Activated T-helper 17 cell treated with anti-CD3 and anti-CD28 coated beads, Interleukin-2, amount 50 U/mL, for 72 hours (primary cell): ENCODE results near the gene GTF3C5. TPM values are rescaled to one million over a fixed set of nuclear protein-coding genes. Genes with fewer than 3 reads are reported as not detected.
"Not testable (repeated sequence)": the region's sequence is repeated elsewhere in the genome, so short reads cannot be mapped to it uniquely, and the experiment has no call there.

Source experiments
- ATAC-seq: fragments of 150-1000 bp; cut with Tn5 transposase; replicated peaks from 2 replicates; pipeline ENCODE4 v1.10.0; 2021; ENCODE audit warnings: mild to moderate bottlenecking, moderate library complexity
- H3K27ac Mint-ChIP-seq: one replicate; pipeline ENCODE4 v1.8.0; 2022; ENCODE audit warnings: mixed read lengths
- H3K27me3 Mint-ChIP-seq: one replicate; pipeline ENCODE4 v1.8.0; 2022; ENCODE audit warnings: mixed read lengths
- H3K36me3 Mint-ChIP-seq: one replicate; pipeline ENCODE4 v1.8.0; 2022; ENCODE audit warnings: low read depth, mild to moderate bottlenecking, mixed read lengths
- H3K4me1 Mint-ChIP-seq: one replicate; pipeline ENCODE4 v1.8.0; 2022; ENCODE audit warnings: mixed read lengths
- H3K4me3 Mint-ChIP-seq: one replicate; pipeline ENCODE4 v1.8.0; 2022; ENCODE audit warnings: mild to moderate bottlenecking, mixed read lengths
- H3K9me3 Mint-ChIP-seq: one replicate; pipeline ENCODE4 v1.8.0; 2022; ENCODE audit warnings: mixed read lengths
- total RNA-seq, 2 donors: library from RNA; stranded (reverse); gene quantifications; one replicate each; pipeline ENCODE4 v1.2.3, GENCODE V29; 2022

GTF3C5 gene
- total RNA-seq, 2 donors from 2014 or later, result 83.3 to 118 TPM

DNA sequence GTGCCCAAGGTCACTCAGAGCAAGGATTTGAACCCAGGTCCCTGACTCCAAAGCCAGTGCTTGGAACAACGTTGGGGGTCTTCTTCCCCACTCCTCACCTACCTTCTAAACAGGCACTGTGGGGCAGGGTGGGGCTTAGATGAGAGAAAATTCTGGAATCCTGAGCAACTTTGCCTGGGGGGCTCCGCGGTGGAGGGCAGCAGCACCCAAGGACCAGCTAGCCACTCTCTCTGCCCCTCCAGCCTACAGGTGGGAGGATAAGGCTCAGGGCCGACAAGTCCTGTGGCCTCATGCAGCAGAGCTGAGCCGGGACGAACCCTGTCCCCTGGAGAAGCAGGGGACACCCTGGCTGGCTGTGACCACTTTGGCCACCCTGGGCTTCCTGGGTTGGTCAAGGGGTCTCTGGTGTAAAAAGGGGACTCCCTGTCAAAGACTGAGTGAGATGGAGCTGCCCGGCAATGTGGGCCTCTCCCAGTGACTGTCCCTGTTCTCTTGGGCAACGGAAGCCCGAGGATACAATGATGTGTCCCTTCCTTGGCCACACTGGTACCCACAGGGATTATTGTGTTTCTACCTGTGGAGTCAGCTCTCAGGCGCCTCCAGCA is 57.5 kb downstream of the GTF3C5 start:
- Mint-ChIP-seq H3K27me3 (no peaks in the 10 kb centered on the region), H3K36me3 (no peaks in the 10 kb centered on the region), H3K27ac (no peak overlapping the region), H3K4me1 (no peaks in the 10 kb centered on the region), H3K4me3 (no peak overlapping the region), H3K9me3 (no peaks in the 10 kb centered on the region)
- no peak for ATAC-seq

DNA sequence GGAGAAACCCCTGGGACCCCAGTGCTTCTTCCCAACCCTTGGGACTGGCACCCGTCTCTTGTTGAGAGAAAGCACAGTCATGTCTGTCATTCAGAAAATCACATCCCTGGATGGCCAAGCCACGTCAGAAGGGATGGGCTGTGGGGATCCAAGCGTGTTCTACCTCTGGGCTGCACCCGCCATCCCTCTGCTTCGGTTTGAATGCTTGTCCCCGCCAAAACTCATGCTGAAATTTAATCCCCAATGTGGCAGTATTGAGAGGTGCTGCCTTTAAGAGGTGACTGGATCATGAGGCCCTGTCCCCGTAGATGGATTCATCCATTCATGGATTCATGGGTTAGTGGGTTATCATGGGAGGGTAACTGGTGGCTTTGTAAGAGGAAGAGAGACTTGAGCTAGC is 58.0 kb downstream of the GTF3C5 start:
- ATAC-seq, result no peak
- no peaks in the 10 kb centered on the region for H3K36me3 Mint-ChIP-seq

DNA sequence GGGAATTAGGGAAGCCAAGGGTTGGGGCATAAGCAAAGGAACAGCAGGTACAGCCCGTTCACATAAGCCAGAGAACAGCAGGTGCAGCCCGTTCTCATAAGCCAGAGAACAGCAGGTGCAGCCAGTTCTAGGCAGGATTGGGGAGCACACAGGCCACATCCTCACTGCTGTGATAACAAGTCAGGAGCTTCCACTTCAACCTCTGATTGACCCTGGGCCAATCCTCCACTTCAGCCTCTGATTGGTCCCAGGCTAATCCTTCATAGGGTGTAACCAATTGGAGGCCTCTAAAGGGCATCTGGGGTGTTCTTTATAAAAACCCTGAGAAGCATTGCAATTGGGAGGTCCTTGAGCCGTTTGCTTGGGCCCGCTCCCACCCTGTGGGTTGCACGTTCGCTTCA is 58.5 kb downstream of the GTF3C5 start:
- H3K9me3 Mint-ChIP-seq, result no peaks in the 10 kb centered on the region
- H3K4me1 Mint-ChIP-seq, result no peaks in the 10 kb centered on the region
- no peaks in the 10 kb centered on the region for H3K36me3 Mint-ChIP-seq
- ATAC-seq, result no peak
- no peak overlapping the region for H3K4me3 Mint-ChIP-seq
- no peak overlapping the region for H3K27ac Mint-ChIP-seq
- no peaks in the 10 kb centered on the region for H3K27me3 Mint-ChIP-seq

More for the DNA sequence above, 58.0 kb downstream of the GTF3C5 start:
- H3K4me1 Mint-ChIP-seq, result no peaks in the 10 kb centered on the region
- H3K9me3 Mint-ChIP-seq, result no peaks in the 10 kb centered on the region
- no peaks in the 10 kb centered on the region for H3K27me3 Mint-ChIP-seq
- no peak overlapping the region for H3K27ac Mint-ChIP-seq
- no peak overlapping the region for H3K4me3 Mint-ChIP-seq

DNA sequence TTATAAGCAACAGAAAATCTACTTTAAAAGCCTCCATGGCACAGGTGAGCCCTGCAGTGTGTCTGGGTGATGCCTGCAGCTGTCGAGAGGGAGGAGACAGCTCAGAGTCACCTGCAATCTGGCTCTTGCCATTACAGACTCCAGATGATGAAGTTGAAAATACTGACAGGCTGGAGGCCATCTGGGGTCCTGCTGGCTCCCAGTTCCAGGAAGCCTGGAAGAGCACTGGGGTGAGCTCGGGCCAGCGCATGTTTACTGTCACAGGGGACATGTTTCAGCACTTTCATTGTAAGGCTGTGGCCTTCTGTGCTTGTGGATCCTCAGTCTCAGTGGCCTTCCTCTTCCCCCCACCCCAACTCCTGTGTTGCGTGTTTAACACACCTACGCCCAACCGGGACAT is 59.4 kb downstream of the GTF3C5 start:
- H3K4me3 Mint-ChIP-seq, result no peak overlapping the region
- H3K36me3 Mint-ChIP-seq, result no peaks in the 10 kb centered on the region
- H3K9me3 Mint-ChIP-seq, result no peaks in the 10 kb centered on the region
- no peak overlapping the region for H3K27ac Mint-ChIP-seq
- H3K27me3 Mint-ChIP-seq, result no peaks in the 10 kb centered on the region
- no peaks in the 10 kb centered on the region for H3K4me1 Mint-ChIP-seq
- no peak for ATAC-seq

DNA sequence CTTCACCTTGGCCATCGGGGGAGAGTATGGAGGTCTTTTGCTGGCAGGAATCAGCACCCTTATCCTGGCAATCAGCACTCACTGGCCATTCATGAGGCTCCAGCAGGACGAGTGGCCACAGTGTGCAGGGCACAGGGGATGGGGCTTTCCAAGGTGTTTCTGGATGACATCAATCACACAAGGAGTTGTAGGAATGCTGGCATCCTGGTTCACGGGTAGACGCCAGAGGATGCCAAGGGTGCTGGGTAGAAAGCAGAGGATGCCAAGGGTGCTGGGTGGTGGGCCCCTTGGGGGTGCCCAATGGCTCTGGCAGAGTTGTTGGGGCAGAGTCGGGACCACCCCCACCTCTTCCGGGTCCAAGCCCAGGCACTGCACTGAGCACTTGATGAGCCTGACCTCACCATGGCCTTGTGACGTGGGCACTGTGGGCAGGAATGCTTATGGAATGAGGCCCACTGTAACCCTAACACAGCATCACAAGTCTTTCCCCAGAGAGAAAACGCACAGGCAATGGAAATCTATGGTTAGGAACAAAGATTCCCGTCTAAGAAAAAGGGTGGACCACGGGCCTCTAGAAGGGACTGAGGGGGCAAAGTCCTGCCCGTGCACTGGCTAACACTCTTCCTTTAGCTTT is 60.1 kb downstream of the GTF3C5 start:
- ATAC-seq, result no peak
- no peaks in the 10 kb centered on the region for H3K27me3 Mint-ChIP-seq

DNA sequence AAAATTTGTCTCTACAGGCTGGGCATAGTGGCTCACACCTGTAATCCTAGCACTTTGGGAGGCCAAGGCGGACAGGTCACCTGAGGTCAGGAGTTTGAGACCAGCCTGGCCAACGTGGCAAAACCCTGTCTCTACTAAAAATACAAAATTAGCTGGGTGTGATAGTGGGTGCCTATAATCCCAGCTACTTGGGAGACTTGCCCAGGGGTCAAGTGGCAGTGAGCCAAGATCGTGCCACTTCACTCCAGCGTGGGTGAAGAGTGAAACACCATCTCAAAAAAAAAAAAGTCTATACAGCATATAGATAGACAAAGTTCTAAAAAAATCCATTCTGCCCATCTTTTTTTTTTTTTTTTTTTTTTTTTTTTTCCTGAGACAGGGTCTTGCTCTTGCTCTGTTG is 63.6 kb downstream of the GTF3C5 start:
- not testable (repeated sequence) for H3K9me3 Mint-ChIP-seq, H3K4me1 Mint-ChIP-seq, ATAC-seq, H3K27ac Mint-ChIP-seq, H3K27me3 Mint-ChIP-seq, H3K4me3 Mint-ChIP-seq
- H3K36me3 Mint-ChIP-seq, result peaks cover 36% of the 10 kb centered on the region

More for the DNA sequence above, 60.1 kb downstream of the GTF3C5 start:
- Mint-ChIP-seq H3K4me1 (no peaks in the 10 kb centered on the region), H3K36me3 (peaks cover 4% of the 10 kb centered on the region), H3K4me3 (no peak overlapping the region), H3K9me3 (no peaks in the 10 kb centered on the region), H3K27ac (peak overlapping the region; percentile 6)

DNA sequence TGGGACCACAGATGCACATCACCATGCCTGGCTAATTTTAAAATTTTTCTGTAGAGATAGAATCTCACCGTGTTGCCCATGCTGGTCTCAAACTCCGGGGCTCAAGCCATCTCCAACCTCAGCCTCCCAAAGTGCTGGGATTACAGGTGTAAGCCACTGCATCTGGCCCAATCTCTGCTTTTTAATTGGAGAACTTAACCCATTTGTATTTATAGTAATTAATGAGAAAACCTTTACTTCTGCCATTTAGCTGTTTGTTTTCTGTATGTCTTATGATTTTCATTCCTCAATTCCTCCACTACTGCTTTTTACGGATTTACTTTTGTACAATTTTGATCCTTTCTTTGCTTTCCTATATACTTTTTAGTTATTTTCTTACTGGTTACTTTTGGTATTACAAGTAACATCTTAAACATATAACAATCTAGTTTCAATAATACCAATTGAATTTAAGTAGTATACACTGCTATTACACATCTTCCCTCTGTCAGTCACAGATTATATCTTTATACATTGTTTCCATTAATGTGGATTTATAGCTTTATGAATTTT is 64.1 kb downstream of the GTF3C5 start:
- no peaks in the 10 kb centered on the region for H3K27me3 Mint-ChIP-seq
- peak overlapping the region; percentile 18 for H3K27ac Mint-ChIP-seq
- ATAC-seq, result no peak
- H3K36me3 Mint-ChIP-seq, result peaks cover 42% of the 10 kb centered on the region
- peaks cover 5% of the 10 kb centered on the region for H3K9me3 Mint-ChIP-seq
- peaks cover 6% of the 10 kb centered on the region for H3K4me1 Mint-ChIP-seq
- no peak overlapping the region for H3K4me3 Mint-ChIP-seq

DNA sequence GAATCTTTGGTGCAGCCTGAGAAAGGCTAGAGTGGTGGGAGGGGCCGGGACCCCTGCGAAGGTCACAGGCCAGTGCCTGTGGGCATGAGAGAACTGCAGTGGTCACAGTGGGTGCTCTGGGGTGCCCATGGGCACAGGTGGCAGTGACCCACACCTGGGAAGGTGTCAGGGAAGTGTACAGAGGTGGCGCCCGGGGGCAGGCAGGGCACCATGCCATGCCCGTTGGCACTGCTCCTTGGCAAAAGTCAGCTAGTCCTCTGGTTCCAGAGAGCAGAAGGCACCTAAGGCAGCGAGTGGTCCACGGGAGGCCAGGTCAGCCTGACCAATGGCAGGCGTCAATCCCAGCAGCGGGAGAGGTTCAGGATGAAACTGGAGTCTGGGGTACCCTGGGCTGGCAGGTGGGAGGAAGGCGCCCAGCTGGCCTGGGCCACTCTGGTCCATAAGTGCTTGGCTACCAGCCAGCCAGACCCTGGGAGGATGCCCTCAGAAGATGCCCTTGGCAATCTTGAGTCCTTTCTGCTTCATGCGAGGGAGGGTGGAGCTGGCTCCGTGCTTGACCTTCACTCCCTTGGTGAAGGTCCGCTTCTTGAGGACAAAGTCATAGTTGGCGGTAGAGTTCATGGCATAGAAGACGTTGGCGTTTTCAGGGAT is 67.4 kb downstream of the GTF3C5 start:
- H3K4me3 Mint-ChIP-seq, result no peak overlapping the region
- peaks cover 75% of the 10 kb centered on the region for H3K36me3 Mint-ChIP-seq
- H3K4me1 Mint-ChIP-seq, result peaks cover 6% of the 10 kb centered on the region
- H3K27me3 Mint-ChIP-seq, result no peaks in the 10 kb centered on the region
- no peak for ATAC-seq
- peaks cover 5% of the 10 kb centered on the region for H3K9me3 Mint-ChIP-seq
- peak overlapping the region; percentile 70 for H3K27ac Mint-ChIP-seq

DNA sequence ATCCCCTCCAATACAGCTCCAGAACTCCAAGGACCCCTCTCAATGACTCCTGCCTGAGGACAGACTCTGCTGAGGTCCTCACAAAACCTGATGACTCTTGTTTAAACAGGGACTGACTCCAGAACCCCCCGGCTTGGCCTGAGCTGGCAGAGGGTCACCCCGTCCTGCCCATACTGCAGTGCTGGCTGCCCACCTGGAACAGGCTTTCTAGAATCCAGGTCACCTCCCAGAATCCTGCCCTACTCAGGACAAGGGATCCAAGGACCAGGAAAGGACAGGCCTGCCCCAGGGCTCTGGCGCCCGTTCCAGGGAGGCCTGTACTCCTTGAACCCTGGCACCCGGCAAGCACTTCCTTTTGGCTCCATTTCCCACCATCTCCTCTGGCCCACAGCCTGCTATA is 68.1 kb downstream of the GTF3C5 start:
- no peak for ATAC-seq
- H3K4me3 Mint-ChIP-seq, result no peak overlapping the region
- H3K9me3 Mint-ChIP-seq, result peaks cover 5% of the 10 kb centered on the region
- H3K27me3 Mint-ChIP-seq, result no peaks in the 10 kb centered on the region
- peaks cover 6% of the 10 kb centered on the region for H3K4me1 Mint-ChIP-seq
- H3K36me3 Mint-ChIP-seq, result peaks cover 78% of the 10 kb centered on the region
- peak overlapping the region; percentile 16 for H3K27ac Mint-ChIP-seq

DNA sequence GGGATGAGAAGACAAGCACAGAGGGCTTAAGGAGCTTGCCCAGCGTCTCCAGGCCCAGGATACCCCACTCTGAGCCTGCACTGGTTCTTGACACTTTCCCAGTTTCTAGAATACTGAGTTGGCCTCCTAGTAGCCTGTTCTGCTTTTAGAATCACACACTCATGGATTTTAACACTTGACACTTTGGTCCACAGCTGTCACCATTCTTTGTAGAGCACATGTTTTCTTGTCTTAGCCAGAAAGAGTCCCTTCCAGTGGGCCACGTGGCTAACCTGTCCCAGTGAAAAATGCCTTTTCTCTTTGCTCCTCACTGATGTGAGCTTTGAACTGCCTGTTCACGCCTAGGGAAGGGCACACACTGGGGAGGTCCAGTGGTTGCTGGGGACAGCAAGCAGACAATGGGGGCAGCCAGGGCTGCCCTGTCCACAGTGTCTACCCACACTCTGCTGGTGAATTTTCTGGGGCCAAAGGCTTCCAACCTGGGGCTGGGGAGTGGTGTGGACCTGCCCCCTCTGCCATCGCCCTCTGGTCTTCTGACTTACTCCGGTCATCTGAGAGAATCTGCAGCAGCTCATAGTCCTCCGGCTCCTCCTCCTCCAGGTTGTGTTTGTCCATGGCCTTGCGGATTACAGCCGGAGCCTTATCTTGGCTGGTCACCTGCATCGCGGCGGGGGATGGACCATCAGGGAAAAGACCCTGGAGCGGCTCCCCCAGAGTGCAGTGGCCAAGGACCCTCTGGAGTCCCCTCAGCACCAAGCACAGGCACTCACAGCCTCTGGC is 69.1 kb downstream of the GTF3C5 start:
- Mint-ChIP-seq H3K27ac (no peak overlapping the region), H3K4me3 (no peak overlapping the region), H3K27me3 (no peaks in the 10 kb centered on the region), H3K36me3 (peaks cover 86% of the 10 kb centered on the region), H3K9me3 (peaks cover 5% of the 10 kb centered on the region), H3K4me1 (peaks cover 6% of the 10 kb centered on the region)
- ATAC-seq, result no peak

DNA sequence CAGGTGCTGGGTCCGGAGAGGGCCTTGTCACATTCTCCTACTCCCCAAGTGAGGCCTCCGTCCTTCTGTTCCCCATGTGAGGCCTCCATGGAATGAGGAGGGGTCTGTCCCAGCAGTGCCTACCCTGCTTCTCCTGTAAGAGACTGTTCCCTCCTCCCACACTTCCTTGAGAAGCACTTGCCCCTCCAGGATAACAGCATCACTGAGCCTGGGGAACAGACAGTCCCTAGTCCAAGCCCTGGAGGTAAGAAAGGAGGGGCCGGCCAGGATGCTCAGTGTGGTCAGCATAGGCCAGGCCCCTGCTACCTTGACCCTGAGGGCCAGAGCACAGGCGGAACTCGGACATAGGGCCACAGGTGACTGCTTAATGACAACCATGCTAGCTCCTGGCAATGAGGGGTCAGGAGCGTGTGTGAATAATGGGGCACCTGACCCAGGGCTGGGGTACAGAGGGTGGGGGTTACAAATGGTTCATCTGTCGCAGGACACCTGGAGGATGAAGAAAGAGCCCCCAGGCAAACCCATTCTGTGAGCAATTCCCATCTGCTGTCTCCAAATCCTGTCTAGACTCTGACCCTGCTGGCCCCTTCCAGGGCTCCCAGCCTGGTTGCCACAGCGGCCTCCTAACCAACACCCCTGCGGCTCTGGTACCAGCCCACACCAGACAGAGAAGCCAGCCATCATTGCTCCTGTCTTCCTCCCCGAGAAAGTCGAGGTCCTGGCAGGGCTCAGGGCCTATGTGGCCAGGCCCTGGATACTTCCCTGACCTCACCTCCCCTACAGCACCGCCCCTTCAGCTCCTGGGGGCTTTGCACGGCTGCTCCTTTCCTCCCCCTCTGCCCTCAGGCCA is 69.9 kb downstream of the GTF3C5 start:
- peaks cover 92% of the 10 kb centered on the region for H3K36me3 Mint-ChIP-seq
- no peak for ATAC-seq
- no peak overlapping the region for H3K4me3 Mint-ChIP-seq
- peaks cover 5% of the 10 kb centered on the region for H3K9me3 Mint-ChIP-seq
- no peaks in the 10 kb centered on the region for H3K27me3 Mint-ChIP-seq
- peaks cover 6% of the 10 kb centered on the region for H3K4me1 Mint-ChIP-seq
- peak overlapping the region; percentile 73 for H3K27ac Mint-ChIP-seq

DNA sequence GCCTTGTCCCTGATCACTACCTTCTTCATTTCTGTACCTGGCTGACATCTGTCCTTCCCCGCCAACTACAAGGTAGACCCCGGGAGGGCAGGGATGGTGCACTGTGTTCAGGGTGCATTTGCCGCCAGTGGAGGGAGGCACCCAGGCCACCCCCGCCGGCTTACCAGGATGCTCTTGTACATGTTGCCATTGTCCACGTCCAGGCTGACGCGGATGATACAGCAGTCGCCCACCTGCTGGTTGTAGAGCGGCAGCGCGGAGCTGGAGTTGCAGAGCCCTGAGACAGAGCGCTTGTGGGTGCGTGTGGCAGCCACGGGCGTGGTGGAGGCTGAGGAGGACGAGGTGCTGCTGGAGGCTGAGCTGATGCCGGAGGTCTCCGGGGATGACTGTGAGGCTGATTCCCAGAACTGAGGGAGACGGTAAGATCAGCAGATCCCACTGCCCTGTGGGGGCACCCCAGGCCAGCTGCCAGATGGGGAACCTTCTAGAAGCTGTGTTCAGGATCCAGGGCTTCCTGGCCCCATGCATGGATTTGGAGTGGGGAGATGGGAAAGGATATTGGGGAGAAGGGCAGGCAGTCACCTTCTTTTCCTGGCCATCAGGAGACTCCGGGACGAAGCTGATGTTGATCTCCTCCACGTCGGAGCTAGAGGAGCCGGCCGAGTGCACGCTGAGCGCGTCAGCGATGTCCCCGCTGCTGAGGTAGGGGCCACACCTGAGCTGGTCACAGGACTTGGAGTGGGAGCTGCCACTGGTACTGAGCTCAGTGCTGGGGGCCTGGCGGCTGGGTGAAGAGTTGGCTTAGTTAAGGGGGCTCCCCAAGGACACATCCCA is 70.8 kb downstream of the GTF3C5 start:
- Mint-ChIP-seq H3K9me3 (no peaks in the 10 kb centered on the region), H3K27ac (peak overlapping the region; percentile 73), H3K4me1 (no peaks in the 10 kb centered on the region), H3K4me3 (no peak overlapping the region), H3K36me3 (peaks cover 92% of the 10 kb centered on the region), H3K27me3 (no peaks in the 10 kb centered on the region)
- no peak for ATAC-seq
